D721Med (cell line): ENCODE data around the gene ANGPTL8.

Experiments
- DNase-seq: peaks from one replicate; pipeline ENCODE4 v3.0.0; 2011; ENCODE audit warnings: low spot score; ENCODE audit not compliant: insufficient read length
- FAIRE-seq: peaks from 2 replicates; lab custom pipeline; 2011; peaks lifted over from hg19 to GRCh38; lab: Jason Lieb, UNC
- CTCF ChIP-seq: IDR thresholded peaks from 2 replicates; pipeline ENCODE4 v1.5.1; 2012; ENCODE audit warnings: mild to moderate bottlenecking, control low read depth; ENCODE audit not compliant: insufficient read depth; ENCODE audit errors: missing control alignments

The ANGPTL8 gene

DNA sequence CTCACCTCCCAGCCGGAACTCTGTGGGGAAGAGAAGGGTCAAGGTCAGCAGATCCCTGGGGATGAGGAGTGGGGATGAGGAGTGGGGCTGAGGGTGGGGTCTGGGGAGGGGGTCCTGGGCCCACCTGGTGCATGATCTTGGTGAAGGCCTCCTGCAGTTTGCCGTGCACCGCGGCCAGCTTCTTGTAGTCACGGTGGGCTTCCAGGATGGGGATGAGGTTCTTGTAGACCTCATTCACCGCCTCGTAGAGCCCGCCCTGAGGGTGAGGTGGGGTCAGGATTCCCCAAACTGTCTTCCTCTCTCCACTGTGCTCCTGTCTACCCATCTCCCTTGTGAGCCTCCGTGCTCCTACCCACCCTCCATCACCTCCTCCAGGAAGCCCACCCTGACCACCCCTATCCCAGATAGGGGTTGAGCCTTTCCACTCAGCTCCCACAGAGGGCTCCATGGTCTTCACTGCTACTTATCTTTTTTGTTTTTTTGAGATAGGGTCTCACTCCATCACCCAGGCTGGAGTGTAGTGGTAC is 35.3 kb upstream of the ANGPTL8 start:
- DNase-seq (no peak), FAIRE-seq (no peak)
- no peak for TF ChIP-seq CTCF

GRCh38 chr19:11204943-11205349 is 34.5 kb upstream of the ANGPTL8 start:
- FAIRE-seq, result no peak
- no peak for DNase-seq
- no peak for TF ChIP-seq CTCF

DNA sequence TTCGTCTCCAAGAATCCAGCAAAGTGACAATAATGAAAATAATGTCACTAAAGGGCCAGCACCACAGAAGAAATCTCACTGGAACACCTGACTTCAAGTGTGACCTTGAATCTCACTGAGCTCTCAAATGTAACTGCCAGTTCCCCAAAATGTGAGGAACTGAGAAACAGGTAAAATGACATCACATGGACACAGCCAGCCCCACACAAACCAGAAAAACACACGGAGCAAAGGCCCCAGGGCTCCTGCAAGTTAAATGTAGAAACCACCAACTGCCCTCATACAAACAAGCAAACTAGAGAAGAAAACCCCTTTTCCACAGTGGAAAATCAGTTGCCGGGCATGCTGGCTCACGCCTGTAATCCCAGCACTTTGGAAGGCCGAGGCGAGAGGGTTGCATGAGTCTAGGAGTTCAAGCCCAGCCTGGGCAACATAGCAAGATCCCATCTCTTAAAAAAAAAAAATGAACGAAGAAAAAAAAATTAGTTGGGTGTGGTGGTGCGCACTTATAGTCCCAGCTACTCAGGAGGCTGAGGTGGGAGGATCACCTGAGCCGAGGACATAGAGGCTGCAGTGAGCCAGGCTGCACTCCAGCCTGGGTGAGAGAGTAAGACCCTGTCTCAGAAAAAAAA is 33.4 kb upstream of the ANGPTL8 start:
- no peak for TF ChIP-seq CTCF
- FAIRE-seq, result no peak
- DNase-seq, result no peak

DNA sequence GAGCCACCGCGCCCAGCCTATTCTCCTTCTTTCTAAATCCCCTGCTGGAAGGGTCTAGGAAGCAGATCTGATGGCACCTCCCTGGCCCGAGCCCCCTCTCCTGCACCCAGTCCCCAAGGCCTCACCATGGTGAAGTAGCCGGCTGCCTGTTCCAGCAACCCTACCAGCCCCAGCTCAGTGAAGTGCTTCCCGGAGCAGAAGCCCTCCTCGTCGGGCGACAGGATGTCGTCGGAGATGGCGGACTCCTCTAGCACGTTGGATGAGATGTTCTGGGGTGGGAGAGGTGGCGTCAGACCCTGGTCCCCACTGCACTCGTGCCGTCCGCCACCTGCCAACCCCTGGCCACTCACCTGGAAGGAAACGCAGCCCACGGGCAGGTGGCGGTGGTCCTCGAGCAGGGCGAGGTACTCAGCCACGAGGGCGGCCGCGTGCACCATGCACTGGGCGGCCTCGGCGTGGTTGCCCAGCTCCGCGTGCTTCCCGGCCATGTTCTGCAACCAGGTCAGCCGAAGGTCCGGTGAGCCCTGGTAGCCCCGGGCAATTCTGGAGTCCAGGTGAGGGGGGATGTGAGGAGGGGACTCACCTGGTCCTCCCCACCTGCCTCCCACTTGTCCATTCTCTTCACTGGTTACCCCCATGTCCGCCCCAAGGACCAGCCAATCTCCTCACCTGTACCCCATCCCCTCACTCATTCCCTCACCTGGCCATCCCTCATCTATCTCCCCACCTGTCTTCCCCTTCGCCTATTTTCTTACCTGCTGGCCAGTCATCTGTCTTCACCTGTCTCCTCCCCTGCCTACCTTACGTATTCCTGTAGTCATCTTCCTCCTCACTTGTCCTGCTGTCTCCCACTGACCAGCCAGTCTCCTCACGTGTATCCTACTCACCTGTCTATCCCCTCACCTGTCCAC is 30.6 kb upstream of the ANGPTL8 start:
- DNase-seq, result no peak
- TF ChIP-seq CTCF, result no peak
- no peak for FAIRE-seq

GRCh38 chr19:11209839-11210655 is 29.4 kb upstream of the ANGPTL8 start:
- TF ChIP-seq CTCF, result no peak
- DNase-seq (no peak), FAIRE-seq (no peak)

- DNase-seq (no peak), FAIRE-seq (no peak)
- no peak for TF ChIP-seq CTCF
Measured at GRCh38 chr19:11210656-11210928, 28.8 kb upstream of the ANGPTL8 start.
